Panc1 (cell line): ENCODE measurements around the gene RBM8A. TPM values are rescaled to one million over a fixed set of nuclear protein-coding genes. Genes with fewer than 3 reads are reported as not detected.

ENCODE experiments used
- ATAC-seq: fragments of 200-7000 bp; cut with Tn5 transposase; 2 replicates; pipeline ENCODE4 v1.9.1; 2020; ENCODE audit warnings: mild to moderate bottlenecking, moderate library complexity
- BruUV-seq: library from RNA; stranded (reverse); fragments of 400-500 nt; replicated peaks from 2 replicates; lab custom pipeline; 2021; lab: Mats Ljungman, UMichigan
- CTCF ChIA-PET: fragments of 300-600 bp; sonication (Branson Sonifier 250); formaldehyde crosslinking; loops from one replicate; lab custom pipeline; 2022; ENCODE audit warnings: antibody characterized with exemption; lab: Charles Lee
- POLR2A ChIA-PET: fragments of 300-600 bp; sonication (Branson Sonifier 250); formaldehyde crosslinking; loops from one replicate; lab custom pipeline; 2022; ENCODE audit warnings: antibody characterized with exemption; lab: Charles Lee
- DNase-seq: peaks from one replicate; pipeline ENCODE4 v3.0.0-alpha.2; 2010; ENCODE audit warnings: low read depth, low spot score
- H3K27ac ChIP-seq: 2 replicates; pipeline ENCODE4 v1.5.1; 2011; ENCODE audit warnings: mild to moderate bottlenecking, low read length, inconsistent platforms
- H3K27me3 ChIP-seq: fragments of 200-500 bp; sonication (Bioruptor generic); 2 replicates; pipeline ENCODE4 v1.6.0; 2014; ENCODE audit warnings: low read length, inconsistent platforms; ENCODE audit not compliant: control insufficient read depth, insufficient read depth
- H3K36me3 ChIP-seq: fragments of 200-500 bp; sonication (Bioruptor generic); 2 replicates; pipeline ENCODE4 v1.5.1; 2014; ENCODE audit warnings: inconsistent platforms, mild to moderate bottlenecking, low read length, moderate library complexity; ENCODE audit not compliant: control insufficient read depth, insufficient read depth
- H3K4me1 ChIP-seq: 2 replicates; pipeline ENCODE4 v1.5.1; 2011; ENCODE audit warnings: inconsistent platforms, mild to moderate bottlenecking, low read length, moderate library complexity; ENCODE audit not compliant: control insufficient read depth, insufficient read depth
- H3K4me3 ChIP-seq, 2 experiments: 2 replicates each; pipeline ENCODE4 v1.5.1; 2011 to 2012; ENCODE audit warnings: low read depth in 2 of 2, low read length in 2 of 2, mild to moderate bottlenecking in 2 of 2, inconsistent platforms in 1 of 2, moderate library complexity in 1 of 2
- H3K9me3 ChIP-seq: fragments of 200-500 bp; sonication (Bioruptor generic); 2 replicates; pipeline ENCODE4 v1.5.1; 2014; ENCODE audit warnings: low read depth, mild to moderate bottlenecking, inconsistent platforms, low read length, moderate library complexity; ENCODE audit not compliant: control insufficient read depth, insufficient read depth
- CTCF ChIP-seq: fragments of 450-650 bp; IDR thresholded peaks from 2 replicates; pipeline ENCODE4 v1.5.1; 2017; ENCODE audit warnings: mild to moderate bottlenecking
- POLR2AphosphoS5 ChIP-seq: IDR thresholded peaks from 2 replicates; pipeline ENCODE4 v1.6.1; 2012; ENCODE audit warnings: mild to moderate bottlenecking, low read depth, low read length, moderate library complexity
- REST ChIP-seq, 2 experiments: IDR thresholded peaks; 2 replicates each; pipeline ENCODE4 v1.6.1; 2011 to 2012; ENCODE audit warnings: low read depth in 2 of 2, control low read depth in 1 of 2, low read length in 1 of 2, mild to moderate bottlenecking in 1 of 2, moderate library complexity in 1 of 2; ENCODE audit not compliant: insufficient read depth in 1 of 2
- SIN3A ChIP-seq: IDR thresholded peaks from 2 replicates; pipeline ENCODE4 v1.6.1; 2012; ENCODE audit warnings: low read depth, mild to moderate bottlenecking, low read length, moderate library complexity, borderline replicate concordance; ENCODE audit not compliant: insufficient read depth
- TCF7L2 ChIP-seq: IDR thresholded peaks from 2 replicates; pipeline ENCODE4 v1.6.1; 2011; ENCODE audit warnings: mild to moderate bottlenecking, low read depth, low read length, inconsistent platforms
- in situ Hi-C: cut with HindIII; loops from 2 replicates; pipeline ENCODE4 v1.10.0; 2016; ENCODE audit warnings: low sequenced_read_pairs, low pct_unique_long_range_greater_than_20kb
- intact Hi-C: fragments of 100-400 bp; cut with micrococcal nuclease; formaldehyde crosslinking; loops from one replicate; pipeline ENCODE4 v1.10.0; 2022; ENCODE audit not compliant: unreplicated experiment
- total RNA-seq: library from RNA; stranded (reverse); gene quantifications from one replicate; pipeline ENCODE4 v1.2.1, GENCODE V29; 2021; ENCODE audit not compliant: unreplicated experiment

Gene RBM8A
- total RNA-seq, 1 experiment from 2014 or later: 172 TPM

GRCh38 chr1:145877923-145878486, 49.3 kb downstream of the RBM8A start:
- TF ChIP-seq CTCF: no peak
- TF ChIP-seq SIN3A: no peak
- TF ChIP-seq POLR2AphosphoS5: no peak
- no TSS peak for BruUV-seq
- H3K9me3 ChIP-seq: no peaks in the 10 kb centered on the region
- H3K27me3 ChIP-seq: no peaks in the 10 kb centered on the region
- intact Hi-C loops (no loop called here), in situ Hi-C loops (no loop called here)
- no peaks in the 10 kb centered on the region for H3K4me1 ChIP-seq
- no peak overlapping the region for H3K4me3 ChIP-seq
- H3K27ac ChIP-seq: no peak overlapping the region
- DNase-seq (no peak), ATAC-seq (no peak)
- CTCF ChIA-PET: no interaction called here
- H3K36me3 ChIP-seq: no peaks in the 10 kb centered on the region
- POLR2A ChIA-PET: interaction anchor here (1.1 kb wide), 1 partner anchor 14 kb away, joined by 3 read pairs; no protein-coding TSS in a partner anchor

GRCh38 chr1:145874646-145875045, 52.6 kb downstream of the RBM8A start:
- ChIA-PET POLR2A (no interaction called here), CTCF (no interaction called here)
- Histone ChIP-seq H3K4me1 (no peaks in the 10 kb centered on the region), H3K27me3 (no peaks in the 10 kb centered on the region), H3K9me3 (no peaks in the 10 kb centered on the region), H3K36me3 (no peaks in the 10 kb centered on the region), H3K27ac (no peak overlapping the region), H3K4me3 (no peak overlapping the region)
- DNase-seq (no peak), ATAC-seq (no peak)
- TF ChIP-seq CTCF (no peak), POLR2AphosphoS5 (no peak), REST (IDR thresholded peaks at IDR 0.05; ENCODE audit: insufficient read depth in 1 of 2, low read depth in 2 of 2, low read length in 1 of 2) (no peak), TCF7L2 (no peak)
- BruUV-seq: no TSS peak
- intact Hi-C loops: no loop called here
- in situ Hi-C loops: no loop called here
